Activated naive CD8-positive, alpha-beta T cell treated with anti-CD3 and anti-CD28 coated beads, Interleukin-2, amount 10 ng/mL, durations not matched to agents 7 days and 5 days (primary cell): ENCODE measurements around the gene FOSL2. TPM values are rescaled to one million over a fixed set of nuclear protein-coding genes. Genes with fewer than 3 reads are reported as not detected.

ENCODE experiments used
- ATAC-seq: fragments of 150-1000 bp; cut with Tn5 transposase; one replicate; pipeline ENCODE4 v1.10.0; 2021; ENCODE audit warnings: low read depth, moderate library complexity
- POLR2A ChIA-PET: fragments of 350-600 bp; sonication (Branson Sonifier 250); formaldehyde crosslinking; loops from one replicate; lab custom pipeline; 2021; ENCODE audit warnings: antibody characterized with exemption; lab: Charles Lee
- DNase-seq: peaks from one replicate; pipeline ENCODE4 v3.0.0; 2021
- H3K27ac Mint-ChIP-seq: one replicate; pipeline ENCODE4 v1.8.0; 2022; ENCODE audit warnings: mild to moderate bottlenecking, mixed read lengths
- H3K27me3 Mint-ChIP-seq: one replicate; pipeline ENCODE4 v1.8.0; 2022; ENCODE audit warnings: mild to moderate bottlenecking, moderate library complexity, mixed read lengths
- H3K36me3 Mint-ChIP-seq: one replicate; pipeline ENCODE4 v1.8.0; 2021; ENCODE audit warnings: mild to moderate bottlenecking, mixed read lengths
- H3K4me1 Mint-ChIP-seq: one replicate; pipeline ENCODE4 v1.8.0; 2021; ENCODE audit warnings: mixed read lengths
- H3K4me3 Mint-ChIP-seq: one replicate; pipeline ENCODE4 v1.8.0; 2022; ENCODE audit warnings: mild to moderate bottlenecking, moderate library complexity, mixed read lengths
- H3K9me3 Mint-ChIP-seq: one replicate; pipeline ENCODE4 v1.8.0; 2021; ENCODE audit warnings: mixed read lengths
- total RNA-seq, 2 experiments: library from RNA; stranded (reverse); gene quantifications; one replicate each; pipeline ENCODE4 v1.2.3, GENCODE V29; 2021

Gene FOSL2
- total RNA-seq, 2 experiments from 2014 or later = 24.9 to 30.1 TPM

- no peak for DNase-seq
- no peak overlapping the region for H3K4me3 Mint-ChIP-seq
These were observed 11.2 kb upstream of the FOSL2 start for GRCh38 chr2:28381225-28382180.

GRCh38 chr2:28382755-28383154 is 9.9 kb upstream of the FOSL2 start:
- POLR2A ChIA-PET = interaction anchor here (1.4 kb wide), 1 partner anchor 8 kb away, joined by 4 read pairs; no protein-coding TSS in a partner anchor
- H3K4me1 Mint-ChIP-seq = peaks cover 36% of the 10 kb centered on the region
- H3K36me3 Mint-ChIP-seq = no peaks in the 10 kb centered on the region
- ATAC-seq = no peak
- peaks cover 2% of the 10 kb centered on the region for H3K27me3 Mint-ChIP-seq
- no peaks in the 10 kb centered on the region for H3K9me3 Mint-ChIP-seq
- no peak for DNase-seq
- no peak overlapping the region for H3K27ac Mint-ChIP-seq
- no peak overlapping the region for H3K4me3 Mint-ChIP-seq

More at GRCh38 chr2:28381225-28382180, 11.2 kb upstream of the FOSL2 start:
- Mint-ChIP-seq H3K27ac (no peak overlapping the region), H3K36me3 (no peaks in the 10 kb centered on the region), H3K4me1 (peaks cover 33% of the 10 kb centered on the region), H3K27me3 (peaks cover 2% of the 10 kb centered on the region), H3K9me3 (no peaks in the 10 kb centered on the region)
- POLR2A ChIA-PET = interaction anchor here (1.5 to 3.9 kb wide), 2 partner anchors 10 to 15 kb away, joined by 4 to 38 read pairs; partner anchors contain the start of gene FOSL2
- ATAC-seq = no peak

GRCh38 chr2:28387082-28387960 is 5.3 kb upstream of the FOSL2 start:
- DNase-seq (no peak), ATAC-seq (no peak)
- POLR2A ChIA-PET = no interaction called here
- H3K4me3 Mint-ChIP-seq = no peak overlapping the region
- peaks cover 23% of the 10 kb centered on the region for H3K4me1 Mint-ChIP-seq
- H3K9me3 Mint-ChIP-seq = no peaks in the 10 kb centered on the region
- H3K27me3 Mint-ChIP-seq = no peaks in the 10 kb centered on the region
- H3K36me3 Mint-ChIP-seq = no peaks in the 10 kb centered on the region
- H3K27ac Mint-ChIP-seq = no peak overlapping the region

DNA sequence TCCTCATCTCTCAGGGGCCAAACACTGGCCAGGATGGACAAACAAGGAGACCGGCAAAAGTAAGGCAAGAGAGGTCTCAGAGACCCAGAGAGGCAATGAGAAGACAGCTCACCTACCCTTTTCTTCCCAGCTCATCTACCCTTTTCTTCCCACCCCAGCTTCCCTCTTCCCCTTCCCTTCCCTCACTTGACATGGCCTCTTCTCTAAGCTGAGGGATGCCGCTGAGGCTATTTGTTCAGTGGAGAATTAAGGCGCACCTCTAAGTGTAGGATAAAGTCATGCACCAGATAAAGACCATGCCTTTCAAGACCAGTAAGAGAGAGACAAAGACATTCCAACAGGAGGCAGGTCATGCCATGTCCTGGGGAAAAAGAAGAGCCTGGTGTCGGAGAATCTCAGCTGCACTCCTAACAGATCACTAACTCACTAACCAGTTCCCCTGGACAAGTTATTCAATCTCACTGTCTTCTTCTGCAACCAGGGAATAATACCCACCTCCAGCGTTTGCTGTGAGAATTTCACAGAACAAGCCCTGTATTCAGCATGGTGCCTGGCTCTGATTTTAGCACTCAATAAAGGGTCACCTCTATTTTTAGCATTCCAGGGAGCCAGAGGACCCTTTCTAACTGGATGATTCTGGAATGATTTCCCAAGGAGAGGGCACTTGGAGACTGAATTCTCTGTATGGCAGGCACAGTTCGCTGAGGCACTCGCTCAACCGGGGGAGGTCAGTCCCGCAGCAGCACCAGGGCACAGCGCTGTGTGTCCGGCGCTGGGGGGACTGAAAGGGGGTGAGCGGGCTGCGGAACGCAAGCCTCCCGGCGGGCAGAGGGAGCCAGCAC is 3.0 kb upstream of the FOSL2 start:
- Mint-ChIP-seq H3K36me3 (peaks cover 1% of the 10 kb centered on the region), H3K27ac (peak overlapping the region; percentile 88), H3K4me3 (peak overlapping the region; percentile 89), H3K27me3 (no peaks in the 10 kb centered on the region), H3K4me1 (peaks cover 21% of the 10 kb centered on the region), H3K9me3 (no peaks in the 10 kb centered on the region)
- ATAC-seq (no peak), DNase-seq (no peak)
- POLR2A ChIA-PET = interaction anchor here (0.7 to 4.7 kb wide), 12 partner anchors 7 to 676 kb away, joined by 3 to 38 read pairs (median 7); no protein-coding TSS in a partner anchor

DNA sequence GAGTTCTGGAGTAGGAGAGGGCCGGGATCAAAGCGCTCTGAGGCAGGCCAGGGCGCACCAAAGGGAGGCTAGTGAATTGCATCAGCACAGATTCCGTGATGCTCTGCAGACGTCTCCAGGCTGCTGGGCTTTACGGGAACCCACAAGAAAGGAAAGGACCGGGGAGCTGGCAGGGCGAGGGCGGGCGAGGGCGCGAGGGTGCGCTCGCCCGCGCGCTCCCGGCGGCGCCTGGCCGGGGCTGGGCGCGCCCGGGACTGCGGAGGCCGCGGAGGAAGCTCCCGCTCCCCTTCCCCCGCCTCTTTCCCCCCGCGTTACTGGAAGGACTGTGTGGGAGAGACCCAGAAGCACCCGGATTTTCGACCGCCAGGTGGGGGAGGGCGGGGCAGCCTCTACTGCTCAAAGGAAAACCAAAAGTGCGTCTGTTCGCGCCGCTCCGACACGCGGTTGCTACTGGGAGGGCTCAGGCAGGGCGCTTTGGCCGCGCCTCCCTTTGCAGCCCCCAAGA is 2.4 kb upstream of the FOSL2 start:
- ATAC-seq (peak; percentile 41), DNase-seq (peak; percentile 87)
- H3K9me3 Mint-ChIP-seq = no peaks in the 10 kb centered on the region
- peaks cover 1% of the 10 kb centered on the region for H3K36me3 Mint-ChIP-seq
- H3K27ac Mint-ChIP-seq = peak overlapping the region; percentile 94
- H3K27me3 Mint-ChIP-seq = no peaks in the 10 kb centered on the region
- H3K4me1 Mint-ChIP-seq = peaks cover 22% of the 10 kb centered on the region
- POLR2A ChIA-PET = interaction anchor here (0.7 to 4.7 kb wide), 15 partner anchors 8 to 677 kb away, joined by 3 to 38 read pairs (median 6); partner anchors contain the start of genes BABAM2 and RBKS
- H3K4me3 Mint-ChIP-seq = peak overlapping the region; percentile 89

DNA sequence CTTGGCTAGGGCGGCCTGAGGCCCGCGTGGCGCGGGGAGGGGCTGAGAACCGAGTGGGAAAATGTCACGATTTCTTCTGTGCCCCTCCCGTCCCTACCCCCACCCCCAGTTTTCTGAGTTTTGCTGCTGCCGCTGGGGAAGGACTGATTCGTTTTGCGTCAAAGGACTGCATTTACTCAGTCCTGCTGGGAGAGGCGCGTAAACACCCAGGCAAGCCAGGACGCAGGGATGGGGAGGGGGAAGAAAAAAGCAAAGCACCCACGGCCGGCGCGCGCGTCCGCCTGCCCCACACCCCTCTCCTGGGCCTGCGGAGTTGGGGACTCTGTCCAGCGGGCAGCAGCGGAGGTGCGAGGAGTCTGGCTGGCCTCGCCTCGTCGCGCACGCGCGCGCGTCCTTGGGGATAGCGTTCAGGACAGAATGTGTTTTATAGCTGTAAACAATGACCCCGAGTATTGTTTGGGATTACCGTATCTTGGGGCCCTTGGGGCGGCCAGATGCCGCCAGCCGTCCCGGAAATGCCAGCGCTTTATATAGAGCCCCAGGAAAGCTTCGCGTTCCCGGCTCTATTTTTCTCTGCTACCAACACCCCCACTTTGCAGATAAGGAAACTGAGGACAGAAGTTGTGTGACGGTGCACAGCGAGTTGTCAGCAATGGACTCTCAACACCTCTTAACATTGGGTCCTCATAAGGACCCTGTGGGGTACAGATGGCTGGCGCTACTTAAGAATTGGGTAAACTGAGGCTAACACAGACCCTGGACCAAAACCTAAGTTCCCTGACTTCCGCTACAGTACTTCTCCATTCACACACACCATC is 1.7 kb upstream of the FOSL2 start:
- peaks cover 1% of the 10 kb centered on the region for H3K36me3 Mint-ChIP-seq
- no peaks in the 10 kb centered on the region for H3K9me3 Mint-ChIP-seq
- POLR2A ChIA-PET = interaction anchor here (0.6 to 4.7 kb wide), 26 partner anchors 8 to 678 kb away, joined by 3 to 38 read pairs (median 4); partner anchors contain the start of genes BABAM2 and RBKS
- peak overlapping the region; percentile 94 for H3K27ac Mint-ChIP-seq
- peaks cover 22% of the 10 kb centered on the region for H3K4me1 Mint-ChIP-seq
- no peaks in the 10 kb centered on the region for H3K27me3 Mint-ChIP-seq
- no peak for ATAC-seq
- DNase-seq = peak; percentile 71
- peak overlapping the region; percentile 89 for H3K4me3 Mint-ChIP-seq

DNA sequence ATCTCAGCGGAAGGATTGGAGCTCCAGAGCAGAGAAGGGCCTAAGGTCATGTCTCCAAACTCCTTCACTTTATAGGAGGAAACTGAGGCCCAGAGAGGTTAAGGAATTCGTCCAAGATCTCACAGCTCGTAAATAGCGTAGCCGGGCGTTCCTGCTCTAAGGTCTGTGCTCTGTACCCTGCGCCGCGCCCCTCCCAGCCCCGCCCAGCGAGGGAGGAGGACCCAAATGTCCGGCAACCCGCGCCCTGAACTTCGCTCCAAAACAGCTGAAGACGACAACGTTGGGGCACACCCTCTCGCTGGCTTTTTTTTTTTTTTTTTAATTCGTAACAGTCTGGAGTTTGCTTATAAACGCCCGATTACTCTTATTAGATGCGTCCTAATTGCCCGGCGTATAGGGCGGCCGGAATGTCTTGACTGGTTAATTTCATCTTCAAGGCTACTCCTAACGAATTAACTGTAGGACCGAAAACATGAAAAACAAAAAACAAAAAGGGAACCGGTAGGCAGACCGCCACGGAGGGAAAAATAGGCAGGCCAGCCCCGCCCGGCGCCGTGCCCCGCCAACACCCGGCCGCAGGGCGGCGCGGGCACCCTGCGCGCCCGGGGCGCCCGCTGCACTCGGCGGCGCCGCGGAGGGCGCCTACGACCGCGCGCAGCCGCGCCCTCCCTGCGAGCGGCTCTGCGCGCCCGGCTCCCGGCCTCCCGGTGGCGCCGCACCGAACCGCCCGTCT is 928 bp upstream of the FOSL2 start:
- ATAC-seq (peak; percentile 32), DNase-seq (peak; percentile 70)
- Mint-ChIP-seq H3K27me3 (no peaks in the 10 kb centered on the region), H3K36me3 (peaks cover 1% of the 10 kb centered on the region), H3K4me3 (peak overlapping the region; percentile 89), H3K4me1 (peaks cover 22% of the 10 kb centered on the region), H3K9me3 (no peaks in the 10 kb centered on the region), H3K27ac (peak overlapping the region; percentile 94)
- POLR2A ChIA-PET = interaction anchor here (0.6 to 4.7 kb wide), 28 partner anchors 9 to 638 kb away, joined by 3 to 38 read pairs (median 5); partner anchors contain the start of genes BABAM2 and RBKS

DNA sequence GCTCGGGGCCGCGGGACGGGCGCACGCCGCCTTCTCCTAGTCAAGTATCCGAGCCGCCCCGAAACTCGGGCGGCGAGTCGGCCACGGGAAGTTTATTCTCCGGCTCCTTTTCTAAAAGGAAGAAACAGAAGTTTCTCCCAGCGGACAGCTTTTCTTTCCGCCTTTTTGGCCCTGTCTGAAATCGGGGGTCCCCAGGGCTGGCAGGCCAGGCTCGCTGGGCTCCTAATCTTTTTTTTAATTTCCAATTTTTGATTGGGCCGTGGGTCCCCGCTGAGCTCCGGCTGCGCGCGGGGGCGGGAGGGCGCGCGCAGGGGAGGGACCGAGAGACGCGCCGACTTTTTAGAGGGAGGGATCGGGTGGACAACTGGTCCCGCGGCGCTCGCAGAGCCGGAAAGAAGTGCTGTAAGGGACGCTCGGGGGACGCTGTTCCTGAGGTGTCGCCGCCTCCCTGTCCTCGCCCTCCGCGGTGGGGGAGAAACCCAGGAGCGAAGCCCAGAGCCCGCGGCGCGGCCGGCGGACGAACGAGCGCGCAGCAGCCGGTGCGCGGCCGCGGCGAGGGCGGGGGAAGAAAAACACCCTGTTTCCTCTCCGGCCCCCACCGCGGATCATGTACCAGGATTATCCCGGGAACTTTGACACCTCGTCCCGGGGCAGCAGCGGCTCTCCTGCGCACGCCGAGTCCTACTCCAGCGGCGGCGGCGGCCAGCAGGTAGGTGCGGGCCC is 617 bp downstream of the FOSL2 start:
- Mint-ChIP-seq H3K27ac (peak overlapping the region; percentile 77), H3K4me1 (peaks cover 27% of the 10 kb centered on the region), H3K27me3 (no peaks in the 10 kb centered on the region), H3K4me3 (no peak overlapping the region), H3K9me3 (no peaks in the 10 kb centered on the region), H3K36me3 (peaks cover 4% of the 10 kb centered on the region)
- no peak for ATAC-seq
- peak; percentile 73 for DNase-seq
- POLR2A ChIA-PET = interaction anchor here (0.6 to 4.7 kb wide), 17 partner anchors 9 to 639 kb away, joined by 3 to 38 read pairs (median 5); no protein-coding TSS in a partner anchor

- Mint-ChIP-seq H3K36me3 (peaks cover 4% of the 10 kb centered on the region), H3K4me3 (no peak overlapping the region), H3K4me1 (peaks cover 26% of the 10 kb centered on the region), H3K27me3 (no peaks in the 10 kb centered on the region), H3K27ac (peak overlapping the region; percentile 90), H3K9me3 (no peaks in the 10 kb centered on the region)
- ATAC-seq (no peak), DNase-seq (no peak)
- POLR2A ChIA-PET = no interaction called here
These were observed 1.7 kb downstream of the FOSL2 start for GRCh38 chr2:28394331-28394877.

- H3K27ac Mint-ChIP-seq = no peak overlapping the region
- H3K4me3 Mint-ChIP-seq = no peak overlapping the region
- H3K27me3 Mint-ChIP-seq = no peaks in the 10 kb centered on the region
- POLR2A ChIA-PET = no interaction called here
- no peak for DNase-seq
- no peak for ATAC-seq
- H3K4me1 Mint-ChIP-seq = peaks cover 21% of the 10 kb centered on the region
- peaks cover 4% of the 10 kb centered on the region for H3K36me3 Mint-ChIP-seq
- H3K9me3 Mint-ChIP-seq = no peaks in the 10 kb centered on the region
These were observed 2.3 kb downstream of the FOSL2 start for GRCh38 chr2:28394997-28395333.
